GM23248 (cell line): ENCODE measurements around the gene HK3. TPM values are rescaled to one million over a fixed set of nuclear protein-coding genes. Genes with fewer than 3 reads are reported as not detected.

Experiments used
- DNase-seq: peaks from one replicate; pipeline ENCODE4 v3.0.0-alpha.2; 2015
- H2AFZ ChIP-seq: fragments of 200-600 bp; sonication (generic); 2 replicates; pipeline ENCODE4 v1.6.1; 2016; ENCODE audit warnings: antibody characterized with exemption
- H3F3A ChIP-seq: fragments of 200-600 bp; sonication (generic); 2 replicates; pipeline ENCODE4 v1.6.1; 2016; ENCODE audit warnings: mild to moderate bottlenecking, antibody characterized with exemption, mixed run types; ENCODE audit not compliant: insufficient read depth
- H3K27ac ChIP-seq: fragments of 200-600 bp; sonication (generic); 2 replicates; pipeline ENCODE4 v1.5.1; 2016; ENCODE audit warnings: mild to moderate bottlenecking
- H3K27me3 ChIP-seq: fragments of 200-600 bp; sonication (generic); replicated peaks from 2 replicates; pipeline ENCODE4 v1.6.1; 2016; ENCODE audit warnings: mild to moderate bottlenecking; ENCODE audit not compliant: insufficient read depth
- H3K36me3 ChIP-seq: fragments of 200-600 bp; sonication (generic); 2 replicates; pipeline ENCODE4 v1.6.1; 2016; ENCODE audit warnings: low read depth, mild to moderate bottlenecking
- H3K4me1 ChIP-seq: fragments of 200-600 bp; sonication (generic); 2 replicates; pipeline ENCODE4 v1.6.1; 2016; ENCODE audit warnings: mild to moderate bottlenecking; ENCODE audit not compliant: insufficient read depth
- H3K4me2 ChIP-seq: fragments of 200-600 bp; sonication (generic); one replicate; pipeline ENCODE4 v1.6.1; 2016; ENCODE audit warnings: mild to moderate bottlenecking; ENCODE audit not compliant: unreplicated experiment
- H3K4me3 ChIP-seq: fragments of 200-600 bp; sonication (generic); 2 replicates; pipeline ENCODE4 v1.5.1; 2016; ENCODE audit warnings: mild to moderate bottlenecking
- H3K79me2 ChIP-seq: fragments of 200-600 bp; sonication (generic); 2 replicates; pipeline ENCODE4 v1.6.1; 2016; ENCODE audit warnings: mild to moderate bottlenecking; ENCODE audit not compliant: insufficient read depth
- H3K9ac ChIP-seq: fragments of 200-600 bp; sonication (generic); 2 replicates; pipeline ENCODE4 v1.6.1; 2016; ENCODE audit warnings: mild to moderate bottlenecking
- H3K9me2 ChIP-seq: fragments of 200-600 bp; sonication (generic); 2 replicates; pipeline ENCODE4 v1.6.1; 2016; ENCODE audit warnings: mixed run types, mild to moderate bottlenecking, moderate library complexity; ENCODE audit not compliant: insufficient read depth
- H3K9me3 ChIP-seq: fragments of 200-600 bp; sonication (generic); one replicate; pipeline ENCODE4 v1.6.1; 2017; ENCODE audit warnings: low read depth
- H4K20me1 ChIP-seq: fragments of 200-600 bp; sonication (generic); 2 replicates; pipeline ENCODE4 v1.6.0; 2016; ENCODE audit not compliant: insufficient read depth
- EZH2 ChIP-seq: fragments of 200-600 bp; sonication (generic); IDR thresholded peaks from 2 replicates; pipeline ENCODE4 v1.6.1; 2018; ENCODE audit warnings: antibody characterized with exemption, mild to moderate bottlenecking; ENCODE audit not compliant: insufficient read depth, poor library complexity, severe bottlenecking
- EZH2phosphoT487 ChIP-seq: fragments of 200-600 bp; sonication (generic); IDR thresholded peaks from 2 replicates; pipeline ENCODE4 v1.6.1; 2018; ENCODE audit warnings: antibody characterized with exemption, moderate library complexity, mild to moderate bottlenecking, low read depth; ENCODE audit not compliant: insufficient read depth
- WGBS, 2 experiments: methylation state at CpG; one replicate each; pipeline ENCODE4 v1.1.6; 2015 to 2017; ENCODE audit warnings: low lambda C conversion rate in 2 of 2, low coverage in 1 of 2; ENCODE audit errors: missing lambda C conversion rate in 2 of 2; 5-methylcytosine and 5-hydroxymethylcytosine counted together
- in situ Hi-C: fragments of 300-500 bp; cut with MboI; formaldehyde crosslinking; loops from 2 replicates; pipeline ENCODE4 v1.15.0; 2020
- polyA plus RNA-seq: library from polyadenylated mRNA; unstranded; fragments of >200 nt; fragmentation: Nextera tagmentation; extraction: Ambion mirVana; gene quantifications from 2 replicates; pipeline ENCODE4 v1.2.1, GENCODE V29; 2016
- total RNA-seq: library from RNA; depleted of rRNA; stranded (reverse); fragments of >200 nt; shearing (Covaris generic); gene quantifications from 2 replicates; pipeline ENCODE4 v1.2.3, GENCODE V29; 2014

Gene HK3
- total and polyA plus RNA-seq, 2 experiments from 2014 or later = not detected

GRCh38 chr5:176918613-176919012 lies 19.5 kb upstream of the HK3 start:
- no peak for TF ChIP-seq EZH2
- no peak for TF ChIP-seq EZH2phosphoT487
- Histone ChIP-seq H3K9me3 (no peaks in the 10 kb centered on the region), H3K9ac (no peak overlapping the region), H3K4me1 (no peaks in the 10 kb centered on the region), H2AFZ (no peak overlapping the region), H3K4me2 (no peak overlapping the region), H3K9me2 (no peaks in the 10 kb centered on the region), H3K27me3 (no peaks in the 10 kb centered on the region), H4K20me1 (0 out of 2 replicates have a peak, but pooled peaks cover 4% of the 10 kb centered on the region), H3F3A (no peaks in the 10 kb centered on the region), H3K4me3 (no peak overlapping the region), H3K79me2 (peaks cover 29% of the 10 kb centered on the region), H3K27ac (no peak overlapping the region), H3K36me3 (no peaks in the 10 kb centered on the region)
- DNase-seq = no peak
- in situ Hi-C loops = no loop called here
- 98 to 99% methylated on average over 6 of the region's 6 CpGs for WGBS, 2 experiments

DNA sequence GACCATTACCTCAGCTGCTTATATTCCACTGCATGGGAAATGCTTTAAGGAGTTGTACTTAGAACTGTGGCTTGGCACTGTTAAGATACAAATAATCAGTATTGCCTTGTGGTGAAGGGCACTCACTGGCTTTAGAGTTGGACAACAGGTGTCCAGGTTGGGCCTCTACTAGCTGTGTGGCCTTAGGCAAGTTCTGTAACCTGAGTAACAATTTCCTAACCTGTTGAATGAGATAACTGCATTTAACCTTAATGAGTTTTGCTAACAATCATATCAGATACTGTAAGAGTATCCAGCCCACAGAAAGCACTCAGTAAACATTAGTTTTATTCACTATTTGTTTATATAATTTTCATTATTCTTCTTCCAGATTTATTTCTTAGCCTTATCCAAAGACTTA lies 17.2 kb upstream of the HK3 start:
- in situ Hi-C loops = no loop called here
- TF ChIP-seq EZH2phosphoT487 (no peak), EZH2 (no peak)
- H3K9me2 ChIP-seq = no peaks in the 10 kb centered on the region
- no peak overlapping the region for H3K4me3 ChIP-seq
- DNase-seq = no peak
- no peaks in the 10 kb centered on the region for H3K36me3 ChIP-seq
- no peaks in the 10 kb centered on the region for H3K9me3 ChIP-seq
- no peak overlapping the region for H3K9ac ChIP-seq
- no peaks in the 10 kb centered on the region for H3K27me3 ChIP-seq
- peaks cover 29% of the 10 kb centered on the region for H3K79me2 ChIP-seq
- no peak overlapping the region for H2AFZ ChIP-seq
- no peaks in the 10 kb centered on the region for H3F3A ChIP-seq
- no peak overlapping the region for H3K4me2 ChIP-seq
- 0 out of 2 replicates have a peak, but pooled peaks cover 4% of the 10 kb centered on the region for H4K20me1 ChIP-seq
- no peak overlapping the region for H3K27ac ChIP-seq
- no peaks in the 10 kb centered on the region for H3K4me1 ChIP-seq

DNA sequence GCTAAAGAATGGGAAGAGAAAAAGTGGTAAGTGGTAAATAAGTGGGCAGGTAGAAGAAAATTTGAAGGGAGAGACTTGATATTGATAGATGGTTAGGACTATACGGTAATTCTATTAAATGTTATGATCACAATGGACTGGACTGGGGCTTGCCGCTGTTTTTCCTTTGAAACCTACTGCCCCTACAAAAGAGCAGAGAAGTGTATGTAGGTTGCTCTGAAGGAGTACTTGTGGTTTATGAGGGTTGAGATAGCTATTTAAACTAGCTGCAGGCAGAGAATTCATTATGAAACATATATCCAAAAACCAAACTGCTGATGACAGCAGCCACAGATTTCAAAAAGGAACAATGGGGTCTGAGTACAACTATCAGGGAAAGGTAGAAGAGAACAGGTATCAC lies 16.8 kb upstream of the HK3 start:
- DNase-seq = no peak
- no peak overlapping the region for H2AFZ ChIP-seq
- H4K20me1 ChIP-seq = 0 out of 2 replicates have a peak, but pooled peaks cover 4% of the 10 kb centered on the region
- no peak overlapping the region for H3K27ac ChIP-seq
- H3K36me3 ChIP-seq = no peaks in the 10 kb centered on the region
- in situ Hi-C loops = no loop called here
- H3F3A ChIP-seq = no peaks in the 10 kb centered on the region
- H3K27me3 ChIP-seq = no peaks in the 10 kb centered on the region
- H3K9me2 ChIP-seq = no peaks in the 10 kb centered on the region
- H3K4me2 ChIP-seq = no peak overlapping the region
- H3K9ac ChIP-seq = no peak overlapping the region
- no peaks in the 10 kb centered on the region for H3K9me3 ChIP-seq
- peaks cover 29% of the 10 kb centered on the region for H3K79me2 ChIP-seq
- H3K4me3 ChIP-seq = no peak overlapping the region
- H3K4me1 ChIP-seq = no peaks in the 10 kb centered on the region
- TF ChIP-seq EZH2phosphoT487 (no peak), EZH2 (no peak)
- WGBS, 2 experiments = 47 to 50% methylated on average over 2 of the region's 2 CpGs

DNA sequence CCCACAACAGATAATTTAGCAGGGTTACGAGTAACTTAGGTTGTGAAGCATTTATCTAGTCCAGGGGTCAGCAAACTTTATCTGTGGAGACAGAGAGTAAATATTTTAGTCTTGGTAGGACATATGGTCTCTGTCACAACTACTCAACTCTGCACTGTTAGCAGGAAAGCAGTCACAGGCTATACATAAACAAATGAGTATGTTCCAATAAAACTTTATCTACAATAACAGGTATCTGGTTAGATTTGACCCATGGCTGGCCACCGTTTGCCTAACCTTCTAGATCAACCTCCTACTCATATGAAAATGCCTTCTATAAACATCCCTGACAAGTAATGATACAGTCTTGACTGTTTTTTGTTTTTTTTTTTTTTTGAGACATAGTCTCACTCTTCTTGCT lies 13.0 kb upstream of the HK3 start:
- H3K4me2 ChIP-seq = no peak overlapping the region
- no peak for DNase-seq
- peaks cover 17% of the 10 kb centered on the region for H3K79me2 ChIP-seq
- no peaks in the 10 kb centered on the region for H3K27me3 ChIP-seq
- in situ Hi-C loops = no loop called here
- TF ChIP-seq EZH2 (no peak), EZH2phosphoT487 (no peak)
- H3K27ac ChIP-seq = no peak overlapping the region
- no peak overlapping the region for H2AFZ ChIP-seq
- H3K9ac ChIP-seq = no peak overlapping the region
- no peaks in the 10 kb centered on the region for H3K9me3 ChIP-seq
- peaks cover 19% of the 10 kb centered on the region; the same call in 1 of the 2 replicates for H3K36me3 ChIP-seq
- H3K9me2 ChIP-seq = no peaks in the 10 kb centered on the region
- 95 to 97% methylated on average over 2 of the region's 2 CpGs for WGBS, 2 experiments
- H3K4me1 ChIP-seq = no peaks in the 10 kb centered on the region
- H3F3A ChIP-seq = no peaks in the 10 kb centered on the region
- H3K4me3 ChIP-seq = no peak overlapping the region
- 0 out of 2 replicates have a peak, but pooled peaks cover 4% of the 10 kb centered on the region for H4K20me1 ChIP-seq
